Kidney (tissue), 14 donors: ENCODE data around the gene EVA1A. TPM values are rescaled to one million over a fixed set of nuclear protein-coding genes. Genes with fewer than 3 reads are reported as not detected.
"Not testable (repeated sequence)": the region's sequence is repeated elsewhere in the genome, so short reads cannot be mapped to it uniquely, and the experiment has no call there.

Source experiments
- DNase-seq, 5 donors: peaks; one replicate each; pipeline ENCODE4 v3.0.0-alpha.2; 2013 to 2020
- FAIRE-seq: peaks from 2 replicates; lab custom pipeline; 2012; peaks lifted over from hg19 to GRCh38; lab: Jason Lieb, UNC
- H3K27ac ChIP-seq, 2 donors: one replicate each; pipeline ENCODE4 v1.7.0; 2013; ENCODE audit warnings: low read depth in 2 of 2, low read length in 2 of 2, inconsistent platforms in 1 of 2
- H3K27me3 ChIP-seq: one replicate; pipeline ENCODE4 v1.7.1; 2013; ENCODE audit warnings: low read length, inconsistent platforms; ENCODE audit not compliant: control insufficient read depth, insufficient read depth
- H3K36me3 ChIP-seq, 3 donors: one replicate each; pipeline versions ENCODE4 v1.7.0 to v1.7.1; 2013; ENCODE audit warnings: low read length in 3 of 3, control low read depth in 1 of 3, inconsistent platforms in 1 of 3; ENCODE audit not compliant: insufficient read depth in 3 of 3, control insufficient read depth in 2 of 3
- H3K4me1 ChIP-seq, 3 donors: one replicate each; pipeline versions ENCODE4 v1.7.0 to v1.7.1; 2013; ENCODE audit warnings: low read length in 3 of 3, inconsistent platforms in 1 of 3, low read depth in 1 of 3; ENCODE audit not compliant: control insufficient read depth in 2 of 3, insufficient read depth in 2 of 3
- H3K4me3 ChIP-seq, 3 donors: one replicate each; pipeline versions ENCODE4 v1.7.0 to v1.8.1; 2013; ENCODE audit warnings: low read length in 3 of 3, control low read depth in 1 of 3, inconsistent platforms in 1 of 3
- H3K9ac ChIP-seq, 3 donors: one replicate each; pipeline versions ENCODE4 v1.7.0 to v1.7.1; 2013; ENCODE audit warnings: low read length in 3 of 3, control low read depth in 1 of 3, inconsistent platforms in 1 of 3
- H3K9me3 ChIP-seq, 3 donors: one replicate each; pipeline versions ENCODE4 v1.7.0 to v1.7.1; 2013; ENCODE audit warnings: low read length in 3 of 3, control low read depth in 1 of 3, inconsistent platforms in 1 of 3; ENCODE audit not compliant: control insufficient read depth in 2 of 3, insufficient read depth in 1 of 3
- CTCF ChIP-seq: IDR thresholded peaks from 3 replicates; pipeline ENCODE4 v1.5.1; 2012; ENCODE audit warnings: mild to moderate bottlenecking, moderate library complexity, borderline replicate concordance; ENCODE audit not compliant: insufficient read depth; ENCODE audit errors: extremely low read depth
- intact Hi-C: fragments of 100-400 bp; cut with DNase I; formaldehyde crosslinking; loops from one replicate; pipeline ENCODE4 v1.11.1; 2022
- polyA plus RNA-seq: library from polyadenylated mRNA; stranded (reverse); fragments of 350-450 nt; fragmentation: Illumina TruSeq; extraction: RNeasy Lipid Tissue Mini Kit (QIAGEN cat#74804); gene quantifications from one replicate; pipeline ENCODE4 v1.2.3, GENCODE V29; 2014; ENCODE audit warnings: low read depth, low replicate concordance; ENCODE audit not compliant: insufficient read depth
- total RNA-seq: library from RNA; stranded (reverse); fragmentation: NEBNext Ultra II Directional; extraction: Animal tissue kit (Norgen Biotek cat#: 25700); gene quantifications from one replicate; pipeline ENCODE4 v1.2.1, GENCODE V29; 2021
- donor health status: control.
- donor health status: control.
- donor health status: control.
- donor health status: control.
- donor health status: control.
- donor health status: DM: yes; HTN: yes; CAD: no.
- donor health status: Normal renal cell carcinoma (clear cell type).

The EVA1A gene
- total and polyA plus RNA-seq, 2 donors from 2014 or later: 28.1 to 32.4 TPM

GRCh38 chr2:75488157-75488556 is 72.6 kb downstream of the EVA1A start:
- Histone ChIP-seq H3K9ac (no peak overlapping the region), H3K4me3 (no peak overlapping the region), H3K36me3 (peaks cover 0 to 4% (median 0%) of the 10 kb centered on the region in 3 donors), H3K9me3 (no peaks in the 10 kb centered on the region), H3K4me1 (no peaks in the 10 kb centered on the region), H3K27ac (no peak overlapping the region), H3K27me3 (no peaks in the 10 kb centered on the region)
- TF ChIP-seq CTCF: no peak
- FAIRE-seq (no peak), DNase-seq (no peak)
- intact Hi-C loops: no loop called here

- H3K4me1 ChIP-seq, H3K27me3 ChIP-seq, H3K9me3 ChIP-seq, H3K36me3 ChIP-seq, H3K27ac ChIP-seq, DNase-seq, FAIRE-seq, H3K9ac ChIP-seq, intact Hi-C loops, H3K4me3 ChIP-seq: not testable (repeated sequence)
Observed at GRCh38 chr2:75486735-75487134, 74.0 kb downstream of the EVA1A start.

GRCh38 chr2:75484840-75485239 is 75.9 kb downstream of the EVA1A start:
- H3K9me3 ChIP-seq: no peaks in the 10 kb centered on the region
- DNase-seq: no peak
- H3K4me1 ChIP-seq: no peaks in the 10 kb centered on the region
- FAIRE-seq: no peak
- no peak overlapping the region for H3K27ac ChIP-seq
- no peaks in the 10 kb centered on the region for H3K27me3 ChIP-seq
- no peak for TF ChIP-seq CTCF
- H3K4me3 ChIP-seq: no peak overlapping the region
- no peaks in the 10 kb centered on the region for H3K36me3 ChIP-seq
- H3K9ac ChIP-seq: no peak overlapping the region
- intact Hi-C loops: no loop called here

GRCh38 chr2:75483878-75484277 is 76.9 kb downstream of the EVA1A start:
- Histone ChIP-seq H3K9ac (no peak overlapping the region), H3K27ac (no peak overlapping the region), H3K27me3 (no peaks in the 10 kb centered on the region), H3K4me1 (no peaks in the 10 kb centered on the region), H3K9me3 (no peaks in the 10 kb centered on the region), H3K4me3 (no peak overlapping the region), H3K36me3 (no peaks in the 10 kb centered on the region)
- TF ChIP-seq CTCF: no peak
- intact Hi-C loops: no loop called here
- no peak for DNase-seq
- no peak for FAIRE-seq
